HG02588 (cell line): ENCODE measurements around the gene FAM120A.

Experiments used
- ATAC-seq: cut with Tn5 transposase; IDR thresholded peaks from one replicate; pipeline ENCODE4 v1.9.1; 2021; ENCODE audit warnings: mild to moderate bottlenecking, moderate library complexity; ENCODE audit not compliant: unreplicated experiment

FAM120A gene

GRCh38 chr9:93440896-93441580 is 10.4 kb upstream of the FAM120A start:
- no peak for ATAC-seq

- no peak for ATAC-seq
These were observed 5.4 kb upstream of the FAM120A start for GRCh38 chr9:93446073-93446472.

GRCh38 chr9:93447655-93448054 is 3.8 kb upstream of the FAM120A start:
- no peak for ATAC-seq

GRCh38 chr9:93451849-93452709 is 594 bp downstream of the FAM120A start:
- peak; percentile 17 for ATAC-seq

GRCh38 chr9:93452710-93453046 is 1.2 kb downstream of the FAM120A start:
- no peak for ATAC-seq

GRCh38 chr9:93453047-93453914 is 1.8 kb downstream of the FAM120A start, which contains the start of gene FAM120AOS:
Gene FAM120AOS, minus strand, starts transcription at chr9:93453581. Its CDS starts 872 bp downstream, at chr9:93452709.
- ATAC-seq = peak; percentile 57

- no peak for ATAC-seq
These were observed 4.5 kb downstream of the FAM120A start for GRCh38 chr9:93456022-93456421.

GRCh38 chr9:93456504-93456903 is 5.0 kb downstream of the FAM120A start:
- ATAC-seq = no peak

GRCh38 chr9:93457006-93457405 is 5.5 kb downstream of the FAM120A start:
- ATAC-seq = no peak

- ATAC-seq = no peak
These were observed 7.2 kb downstream of the FAM120A start for GRCh38 chr9:93458712-93459111.

- ATAC-seq = no peak
These were observed 8.0 kb downstream of the FAM120A start for GRCh38 chr9:93459432-93459847.

GRCh38 chr9:93460689-93461413 is 9.4 kb downstream of the FAM120A start:
- no peak for ATAC-seq

- no peak for ATAC-seq
These were observed 9.9 kb downstream of the FAM120A start for GRCh38 chr9:93461414-93461743.

- no peak for ATAC-seq
These were observed 10.3 kb downstream of the FAM120A start for GRCh38 chr9:93461821-93462220.

- ATAC-seq = no peak
These were observed 12.3 kb downstream of the FAM120A start for GRCh38 chr9:93463638-93464248.

GRCh38 chr9:93464395-93464794 is 12.9 kb downstream of the FAM120A start:
- ATAC-seq = no peak

GRCh38 chr9:93464876-93465275 is 13.4 kb downstream of the FAM120A start:
- ATAC-seq = no peak

- ATAC-seq = no peak
These were observed 14.4 kb downstream of the FAM120A start for GRCh38 chr9:93465855-93466254.

GRCh38 chr9:93466416-93467061 is 15.1 kb downstream of the FAM120A start:
- no peak for ATAC-seq

- ATAC-seq = no peak
These were observed 15.6 kb downstream of the FAM120A start for GRCh38 chr9:93467062-93467416.
